22Rv1 (cell line): ENCODE data around the gene ODAD3.

ENCODE experiments used
- H3K27ac ChIP-seq: fragments of 450-650 bp; 2 replicates; pipeline ENCODE4 v1.5.1; 2017
- CTCF ChIP-seq: fragments of 450-650 bp; IDR thresholded peaks from 2 replicates; pipeline ENCODE4 v1.5.1; 2017; ENCODE audit warnings: mild to moderate bottlenecking
- ZFX ChIP-seq: fragments of 450-650 bp; IDR thresholded peaks from 2 replicates; pipeline ENCODE4 v1.6.1; 2017; ENCODE audit warnings: antibody characterized with exemption, borderline replicate concordance

The ODAD3 gene

GRCh38 chr19:11390359-11390758 lies 44.6 kb downstream of the ODAD3 start:
- no peak for TF ChIP-seq ZFX
- no peak for TF ChIP-seq CTCF
- no peak overlapping the region for H3K27ac ChIP-seq

GRCh38 chr19:11387162-11388034 lies 47.5 kb downstream of the ODAD3 start:
- TF ChIP-seq ZFX (no peak), CTCF (no peak)
- H3K27ac ChIP-seq: no peak overlapping the region

GRCh38 chr19:11384778-11385129 lies 50.2 kb downstream of the ODAD3 start:
- peak overlapping the region; percentile 98 for H3K27ac ChIP-seq
- TF ChIP-seq ZFX: no peak
- no peak for TF ChIP-seq CTCF

- H3K27ac ChIP-seq: peak overlapping the region; percentile 98
- no peak for TF ChIP-seq CTCF
- TF ChIP-seq ZFX: no peak
These were observed 51.2 kb downstream of the ODAD3 start for GRCh38 chr19:11383706-11384048.

- peak overlapping the region; percentile 98 for H3K27ac ChIP-seq
- peak; percentile 83 for TF ChIP-seq CTCF
- no peak for TF ChIP-seq ZFX
These were observed 51.8 kb downstream of the ODAD3 start for GRCh38 chr19:11382898-11383705.

- TF ChIP-seq ZFX: no peak
- peak; percentile 88 for TF ChIP-seq CTCF
- peak overlapping the region; percentile 98 for H3K27ac ChIP-seq
These were observed 54.0 kb downstream of the ODAD3 start for GRCh38 chr19:11380653-11381537.
